NT2/D1 (cell line): ENCODE measurements around the gene KBTBD4.

Experiments used
- DNase-seq: peaks from one replicate; pipeline ENCODE4 v3.0.0-alpha.2; 2011; ENCODE audit warnings: low read depth, low spot score
- H3K27me3 ChIP-seq: 2 replicates; pipeline ENCODE4 v1.6.0; 2011; ENCODE audit warnings: mild to moderate bottlenecking; ENCODE audit not compliant: insufficient read length, insufficient read depth
- H3K36me3 ChIP-seq: 2 replicates; pipeline ENCODE4 v1.6.1; 2011; ENCODE audit warnings: mild to moderate bottlenecking, low read length, mixed read lengths; ENCODE audit not compliant: insufficient read depth, insufficient read length
- H3K4me1 ChIP-seq: 2 replicates; pipeline ENCODE4 v1.5.1; 2011; ENCODE audit not compliant: insufficient read depth, insufficient read length
- H3K4me3 ChIP-seq: 2 replicates; pipeline ENCODE4 v1.5.1; 2011; ENCODE audit warnings: low read depth; ENCODE audit not compliant: insufficient read length
- H3K9ac ChIP-seq: 2 replicates; pipeline ENCODE4 v1.6.0; 2011; ENCODE audit warnings: low read depth; ENCODE audit not compliant: insufficient read length
- H3K9me3 ChIP-seq: 2 replicates; pipeline ENCODE4 v1.5.1; 2011; ENCODE audit warnings: mild to moderate bottlenecking, low read length; ENCODE audit not compliant: insufficient read depth
- SUZ12 ChIP-seq: IDR thresholded peaks from 2 replicates; pipeline ENCODE4 v1.6.1; 2011; ENCODE audit not compliant: insufficient read length, insufficient read depth; ENCODE audit errors: extremely low read depth
- YY1 ChIP-seq: IDR thresholded peaks from 2 replicates; pipeline ENCODE4 v1.6.1; 2011; ENCODE audit not compliant: insufficient read length, insufficient read depth
- ZNF274 ChIP-seq: IDR thresholded peaks from 2 replicates; pipeline ENCODE4 v1.6.1; 2011; ENCODE audit warnings: mild to moderate bottlenecking, low read depth, low read length

KBTBD4 gene

DNA sequence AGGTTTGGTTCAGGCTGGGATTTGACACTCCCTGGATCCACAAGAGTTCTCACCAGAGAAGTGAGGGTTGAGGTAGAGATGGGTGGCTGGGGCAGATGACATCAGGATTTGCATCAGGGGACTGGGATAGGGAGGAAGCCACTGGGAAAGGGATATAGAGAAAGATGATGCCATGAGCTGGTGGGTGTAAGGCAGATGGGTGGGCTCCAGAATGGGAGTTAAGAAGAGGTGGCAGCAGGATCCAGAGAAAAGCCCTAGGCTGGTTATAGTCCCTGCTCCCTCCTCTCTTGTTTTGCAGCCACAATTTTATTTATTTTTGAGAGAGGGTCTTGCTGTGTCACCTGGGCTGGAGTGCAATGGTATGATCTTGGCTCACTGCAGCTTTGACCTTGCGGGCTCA is 17.2 kb upstream of the KBTBD4 start:
- H3K27me3 ChIP-seq: peaks cover 45% of the 10 kb centered on the region
- H3K9me3 ChIP-seq: no peaks in the 10 kb centered on the region
- peaks cover 14% of the 10 kb centered on the region for H3K4me1 ChIP-seq
- no peak for DNase-seq
- H3K9ac ChIP-seq: no peak overlapping the region
- no peaks in the 10 kb centered on the region for H3K36me3 ChIP-seq
- TF ChIP-seq ZNF274 (no peak), YY1 (no peak), SUZ12 (no peak)
- H3K4me3 ChIP-seq: no peak overlapping the region

- H3K9ac ChIP-seq: no peak overlapping the region
- TF ChIP-seq YY1 (no peak), ZNF274 (no peak), SUZ12 (no peak)
- H3K36me3 ChIP-seq: no peaks in the 10 kb centered on the region
- peaks cover 45% of the 10 kb centered on the region for H3K27me3 ChIP-seq
- H3K9me3 ChIP-seq: no peaks in the 10 kb centered on the region
- H3K4me1 ChIP-seq: peaks cover 13% of the 10 kb centered on the region
- H3K4me3 ChIP-seq: no peak overlapping the region
- no peak for DNase-seq
Measured at GRCh38 chr11:47595029-47595428, 16.3 kb upstream of the KBTBD4 start.

- Histone ChIP-seq H3K36me3 (no peaks in the 10 kb centered on the region), H3K27me3 (peaks cover 45% of the 10 kb centered on the region), H3K4me3 (peak within 1 kb of the TSS; percentile 42), H3K9me3 (no peaks in the 10 kb centered on the region), H3K9ac (peak within 1 kb of the TSS; percentile 53), H3K4me1 (peaks cover 11% of the 10 kb centered on the region)
- TF ChIP-seq SUZ12: no peak
- TF ChIP-seq YY1: no peak
- no peak for TF ChIP-seq ZNF274
- no peak for DNase-seq
Measured at GRCh38 chr11:47593934-47594855, 15.4 kb upstream of the KBTBD4 start, which contains the start of gene C1QTNF4. C1QTNF4 (minus strand) TSS chr11:47594411; CDS start chr11:47590810, 3,601 bp downstream.

- Histone ChIP-seq H3K27me3 (peaks cover 45% of the 10 kb centered on the region), H3K9me3 (no peaks in the 10 kb centered on the region), H3K36me3 (no peaks in the 10 kb centered on the region), H3K4me1 (peaks cover 12% of the 10 kb centered on the region), H3K9ac (peak overlapping the region; percentile 53), H3K4me3 (peak overlapping the region; percentile 42)
- DNase-seq: no peak
- no peak for TF ChIP-seq YY1
- TF ChIP-seq ZNF274: no peak
- TF ChIP-seq SUZ12: no peak
Measured at GRCh38 chr11:47593492-47593933, 14.7 kb upstream of the KBTBD4 start.

GRCh38 chr11:47592970-47593369 is 14.2 kb upstream of the KBTBD4 start:
- H3K9me3 ChIP-seq: no peaks in the 10 kb centered on the region
- no peak for TF ChIP-seq YY1
- TF ChIP-seq SUZ12: no peak
- TF ChIP-seq ZNF274: no peak
- peaks cover 14% of the 10 kb centered on the region for H3K4me1 ChIP-seq
- peaks cover 45% of the 10 kb centered on the region for H3K27me3 ChIP-seq
- no peaks in the 10 kb centered on the region for H3K36me3 ChIP-seq
- no peak for DNase-seq
- no peak overlapping the region for H3K9ac ChIP-seq
- H3K4me3 ChIP-seq: no peak overlapping the region

DNA sequence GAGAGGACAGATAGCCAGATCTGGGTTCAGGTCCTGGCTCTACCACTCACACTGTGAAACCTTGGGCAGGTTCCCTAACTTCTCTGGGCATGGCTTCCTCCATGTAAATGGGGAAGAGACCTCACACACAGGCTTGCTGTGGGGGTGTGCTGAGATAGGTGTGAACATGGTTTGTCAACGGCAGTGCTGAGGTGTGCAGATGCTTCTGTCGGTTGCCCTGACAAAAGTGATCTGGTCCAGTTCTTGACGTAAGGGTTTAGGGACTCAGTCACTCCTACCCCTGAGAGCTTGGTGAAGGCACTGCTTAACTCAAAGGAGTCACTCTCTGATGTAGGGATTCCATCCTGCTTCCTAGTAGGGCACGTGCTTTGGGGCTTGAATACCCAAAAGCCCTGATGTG is 13.5 kb upstream of the KBTBD4 start:
- H3K9me3 ChIP-seq: no peaks in the 10 kb centered on the region
- peaks cover 16% of the 10 kb centered on the region for H3K4me1 ChIP-seq
- TF ChIP-seq ZNF274: no peak
- TF ChIP-seq SUZ12: no peak
- no peak for TF ChIP-seq YY1
- H3K36me3 ChIP-seq: no peaks in the 10 kb centered on the region
- H3K4me3 ChIP-seq: no peak overlapping the region
- no peak overlapping the region for H3K9ac ChIP-seq
- H3K27me3 ChIP-seq: peaks cover 45% of the 10 kb centered on the region
- no peak for DNase-seq

GRCh38 chr11:47591764-47592163 is 13.0 kb upstream of the KBTBD4 start:
- H3K27me3 ChIP-seq: peaks cover 45% of the 10 kb centered on the region
- no peak for DNase-seq
- TF ChIP-seq YY1 (no peak), SUZ12 (no peak), ZNF274 (no peak)
- no peaks in the 10 kb centered on the region for H3K9me3 ChIP-seq
- peak overlapping the region; percentile 11 for H3K9ac ChIP-seq
- H3K4me3 ChIP-seq: no peak overlapping the region
- peaks cover 16% of the 10 kb centered on the region for H3K4me1 ChIP-seq
- H3K36me3 ChIP-seq: peaks cover under 1% of the 10 kb centered on the region
